Measurements from ENCODE around the gene NCKAP5.

GRCh38 chr2:133086176-133086575 is 482.1 kb downstream of the NCKAP5 start:
- TF ChIP-seq CTCF (IDR thresholded peaks at IDR 0.05; ENCODE audit: insufficient read depth, low read depth, low read length) (no peak), EZH2 (IDR thresholded peaks at IDR 0.05; ENCODE audit: insufficient read depth, low read length) (no peak)
